Measurements from ENCODE around the gene WHAMM. TPM values are rescaled to one million over a fixed set of nuclear protein-coding genes. Genes with fewer than 3 reads are reported as not detected.

WHAMM gene
- total RNA-seq, 2 donors from 2014 or later: 5.2 to 6.7 TPM

DNA sequence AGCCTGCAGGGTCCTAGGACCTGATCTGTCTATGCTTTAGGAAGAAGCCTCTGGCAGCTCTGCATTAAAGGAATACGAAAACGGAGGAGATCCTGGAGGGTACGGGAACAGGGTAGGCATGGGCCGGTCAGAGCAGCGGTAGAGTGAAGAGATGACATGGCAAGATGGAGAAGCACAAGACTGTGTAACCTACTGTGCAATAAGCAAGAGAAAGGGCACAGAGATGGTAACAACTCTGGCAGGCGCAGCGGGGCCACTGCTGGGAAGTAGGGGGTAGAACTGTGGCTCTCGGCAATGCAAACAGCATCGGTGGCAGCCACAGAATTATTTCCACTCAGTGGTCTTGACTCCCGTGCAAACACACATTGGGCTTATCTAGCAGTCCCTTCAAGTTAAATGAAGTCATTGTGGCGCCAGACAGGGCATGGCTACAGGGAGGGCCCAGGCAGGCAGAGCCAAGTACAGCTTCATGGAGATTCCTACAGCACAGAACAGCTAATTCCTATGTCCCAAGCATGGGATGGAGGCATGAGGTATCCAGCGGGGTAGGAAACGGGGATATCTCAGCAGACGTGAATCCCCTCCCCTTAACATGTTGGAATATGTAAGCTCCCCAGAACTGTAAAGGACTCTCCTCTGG lies 28.8 kb downstream of the WHAMM start:
- H3K36me3 ChIP-seq: peaks cover 49% of the 10 kb centered on the region
- no peaks in the 10 kb centered on the region for H3K27me3 ChIP-seq
- no peak overlapping the region for H3K4me3 ChIP-seq
- no peak overlapping the region for H3K27ac ChIP-seq
- DNase-seq (ENCODE audit: low spot score): no peak
- H3K4me1 ChIP-seq: no peaks in the 10 kb centered on the region
- H3K9me3 ChIP-seq: no peaks in the 10 kb centered on the region
- no peak for TF ChIP-seq CTCF (IDR thresholded peaks at IDR 0.05)

DNA sequence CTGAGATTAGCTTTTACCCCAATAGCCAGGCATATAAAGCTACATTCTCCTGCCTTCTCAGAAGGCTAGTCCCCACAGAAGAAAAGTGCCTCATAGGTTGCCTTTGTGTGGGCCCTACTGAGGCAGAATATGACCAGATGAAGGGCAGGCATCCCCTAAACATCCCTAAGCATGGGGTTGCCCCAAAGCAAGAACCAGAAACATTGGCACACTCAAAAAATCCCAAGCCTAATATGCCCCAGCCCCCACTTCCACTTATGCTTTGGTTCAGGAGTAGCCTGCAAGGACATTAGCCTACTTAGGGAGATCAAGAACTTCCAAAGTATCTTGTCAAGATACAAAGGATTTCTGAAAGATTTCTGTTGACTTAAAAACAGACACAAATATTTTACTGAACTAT lies 29.7 kb downstream of the WHAMM start:
- H3K4me3 ChIP-seq: no peak overlapping the region
- H3K4me1 ChIP-seq: no peaks in the 10 kb centered on the region
- H3K27ac ChIP-seq: no peak overlapping the region
- no peak for TF ChIP-seq CTCF (IDR thresholded peaks at IDR 0.05)
- H3K27me3 ChIP-seq: no peaks in the 10 kb centered on the region
- H3K36me3 ChIP-seq: peaks cover 40% of the 10 kb centered on the region
- H3K9me3 ChIP-seq: no peaks in the 10 kb centered on the region
- no peak for DNase-seq (ENCODE audit: low spot score)

DNA sequence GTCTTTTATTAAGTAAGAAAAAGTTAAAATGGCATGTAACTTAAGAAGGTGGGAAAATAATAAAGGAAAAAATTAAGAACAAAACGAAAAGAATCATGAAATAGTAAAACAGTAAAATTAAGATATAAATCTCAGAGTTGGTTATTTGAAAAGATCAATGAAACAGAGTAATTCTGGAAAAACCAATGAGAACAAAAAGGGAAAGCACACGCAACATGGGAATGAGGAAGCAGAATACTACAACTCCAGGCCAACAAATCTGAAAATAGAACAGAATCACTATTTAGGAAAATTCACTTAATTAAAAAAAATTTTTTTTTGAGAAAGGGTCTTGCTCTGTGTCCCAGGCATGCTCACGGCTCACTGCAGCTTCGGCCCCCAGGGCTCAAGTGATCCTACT lies 30.7 kb downstream of the WHAMM start:
- H3K4me1 ChIP-seq: no peaks in the 10 kb centered on the region
- no peak overlapping the region for H3K27ac ChIP-seq
- H3K4me3 ChIP-seq: no peak overlapping the region
- H3K27me3 ChIP-seq: no peaks in the 10 kb centered on the region
- DNase-seq (ENCODE audit: low spot score): no peak
- H3K9me3 ChIP-seq: no peaks in the 10 kb centered on the region
- peaks cover 30% of the 10 kb centered on the region for H3K36me3 ChIP-seq
- no peak for TF ChIP-seq CTCF (IDR thresholded peaks at IDR 0.05)

GRCh38 chr15:82843566-82843965 lies 34.1 kb downstream of the WHAMM start:
- no peaks in the 10 kb centered on the region for H3K36me3 ChIP-seq
- H3K4me3 ChIP-seq: no peak overlapping the region
- no peaks in the 10 kb centered on the region for H3K9me3 ChIP-seq
- H3K27ac ChIP-seq: no peak overlapping the region
- H3K27me3 ChIP-seq: no peaks in the 10 kb centered on the region
- DNase-seq (ENCODE audit: low spot score): no peak
- TF ChIP-seq CTCF (IDR thresholded peaks at IDR 0.05): no peak
- no peaks in the 10 kb centered on the region for H3K4me1 ChIP-seq

DNA sequence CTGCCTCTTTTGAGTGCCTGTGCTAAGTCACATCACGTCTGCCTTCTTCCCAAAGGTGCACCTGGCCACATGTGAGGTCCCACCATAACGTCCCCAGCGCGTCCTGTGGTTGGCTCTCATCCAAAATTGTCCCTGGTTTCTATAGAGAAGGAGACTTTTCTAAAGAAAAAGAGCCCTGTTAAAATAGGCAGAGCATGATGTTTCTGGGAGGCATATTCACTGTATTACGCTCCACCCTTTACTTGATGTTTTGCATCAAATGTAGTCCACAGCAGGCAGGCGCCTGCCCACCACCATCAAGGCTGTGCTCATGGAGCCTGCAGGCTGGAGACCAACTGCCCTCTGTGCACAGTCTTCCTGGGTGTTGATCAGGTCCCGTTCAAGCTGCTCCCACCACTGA lies 36.3 kb downstream of the WHAMM start:
- H3K27ac ChIP-seq: no peak overlapping the region
- no peaks in the 10 kb centered on the region for H3K9me3 ChIP-seq
- no peak for DNase-seq (ENCODE audit: low spot score)
- peaks cover 0 to 13% of the 10 kb centered on the region in 2 donors for H3K4me1 ChIP-seq
- TF ChIP-seq CTCF (IDR thresholded peaks at IDR 0.05): no peak
- H3K4me3 ChIP-seq: no peak overlapping the region
- no peaks in the 10 kb centered on the region for H3K36me3 ChIP-seq
- no peaks in the 10 kb centered on the region for H3K27me3 ChIP-seq

DNA sequence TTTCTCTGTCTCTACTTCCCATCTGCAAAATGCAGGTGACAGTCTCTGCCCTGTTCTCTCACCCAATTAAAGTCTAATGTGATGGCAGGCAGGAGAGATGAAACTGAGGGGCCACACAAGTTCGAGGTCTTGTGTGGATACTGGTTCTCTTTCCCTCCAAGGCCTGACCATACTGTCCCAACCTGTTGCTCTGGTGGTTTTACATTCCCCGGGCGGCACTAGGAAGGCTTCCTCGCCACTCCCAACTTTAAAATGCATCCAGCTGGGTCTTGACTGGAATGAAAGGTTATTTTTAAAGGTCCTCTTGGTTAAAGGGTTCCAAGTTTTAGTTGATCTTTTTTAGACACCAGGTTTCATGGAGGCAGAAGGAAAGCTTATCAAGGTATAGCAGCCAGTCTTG lies 37.2 kb downstream of the WHAMM start:
- no peaks in the 10 kb centered on the region for H3K27me3 ChIP-seq
- no peak overlapping the region for H3K4me3 ChIP-seq
- no peaks in the 10 kb centered on the region for H3K9me3 ChIP-seq
- H3K4me1 ChIP-seq: peaks cover 0 to 13% of the 10 kb centered on the region in 2 donors
- H3K27ac ChIP-seq: no peak overlapping the region
- no peak for TF ChIP-seq CTCF (IDR thresholded peaks at IDR 0.05)
- DNase-seq (ENCODE audit: low spot score): no peak
- no peaks in the 10 kb centered on the region for H3K36me3 ChIP-seq

All from right atrium auricular region (tissue), 2 donors.